GM12892 (cell line): ENCODE measurements around the gene SPOCK2.

Source experiments
- POLR2A ChIP-seq: IDR thresholded peaks from 2 replicates; pipeline ENCODE4 v1.6.1; 2011; ENCODE audit warnings: low read depth, low read length, control low read depth
- POLR2AphosphoS5 ChIP-seq: IDR thresholded peaks from 2 replicates; pipeline ENCODE4 v1.6.1; 2011; ENCODE audit warnings: low read depth, low read length, control low read depth

DNA sequence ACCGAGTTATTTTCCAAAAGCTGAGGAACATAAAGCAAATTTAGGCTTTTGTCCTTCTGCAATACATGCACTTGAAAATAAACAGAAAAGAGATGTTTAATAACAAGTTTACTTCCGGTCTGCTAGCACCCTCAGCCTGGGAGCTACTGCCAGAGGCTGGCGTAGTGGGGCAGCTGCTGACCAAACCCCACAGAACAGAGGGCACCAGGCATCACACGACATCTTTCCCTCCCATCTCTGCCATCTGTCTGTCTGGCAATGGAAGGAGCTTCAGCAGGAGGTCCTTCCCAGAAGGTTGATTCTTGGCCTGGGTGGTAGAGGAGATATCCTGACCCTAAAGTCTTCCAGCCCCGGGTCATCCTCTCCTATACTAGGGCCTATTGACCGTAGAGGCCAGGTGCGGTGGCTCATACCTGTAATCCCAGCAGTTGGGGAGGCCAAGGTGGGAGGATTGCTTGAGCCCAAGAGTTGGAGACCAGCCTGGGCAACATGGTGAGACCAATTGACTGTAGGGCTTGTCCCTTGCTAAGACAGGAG, 76.3 kb downstream of the SPOCK2 start:
- no peak for TF ChIP-seq POLR2AphosphoS5
- no peak for TF ChIP-seq POLR2A
